HPDE6-E6E7 (cell line): ENCODE measurements around the gene GRIK3.

Source experiments
- DNase-seq: peaks from one replicate; pipeline ENCODE4 v3.0.0; 2011; ENCODE audit warnings: missing footprints; ENCODE audit errors: extremely low spot score

GRIK3 gene

DNA sequence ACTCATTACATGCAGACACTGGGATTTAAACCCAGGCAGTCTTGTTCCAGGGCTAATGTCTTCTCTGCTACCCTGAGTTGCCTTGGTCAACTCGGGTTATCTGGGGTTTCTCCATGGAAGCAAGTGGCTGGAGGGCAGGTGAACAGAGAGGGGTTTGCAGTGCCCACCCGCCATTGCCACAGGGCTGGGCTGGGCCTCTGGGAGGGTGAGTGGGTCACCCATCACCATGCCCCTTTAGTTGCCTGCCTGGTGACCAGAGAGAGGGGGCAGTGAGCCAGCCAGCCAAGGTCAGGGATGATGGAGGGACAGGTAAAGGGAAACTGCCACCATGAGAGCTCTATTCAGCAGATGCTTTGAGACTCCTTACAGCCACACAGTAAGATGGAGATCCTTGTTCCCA is 53.2 kb downstream of the GRIK3 start:
- DNase-seq: no peak

DNA sequence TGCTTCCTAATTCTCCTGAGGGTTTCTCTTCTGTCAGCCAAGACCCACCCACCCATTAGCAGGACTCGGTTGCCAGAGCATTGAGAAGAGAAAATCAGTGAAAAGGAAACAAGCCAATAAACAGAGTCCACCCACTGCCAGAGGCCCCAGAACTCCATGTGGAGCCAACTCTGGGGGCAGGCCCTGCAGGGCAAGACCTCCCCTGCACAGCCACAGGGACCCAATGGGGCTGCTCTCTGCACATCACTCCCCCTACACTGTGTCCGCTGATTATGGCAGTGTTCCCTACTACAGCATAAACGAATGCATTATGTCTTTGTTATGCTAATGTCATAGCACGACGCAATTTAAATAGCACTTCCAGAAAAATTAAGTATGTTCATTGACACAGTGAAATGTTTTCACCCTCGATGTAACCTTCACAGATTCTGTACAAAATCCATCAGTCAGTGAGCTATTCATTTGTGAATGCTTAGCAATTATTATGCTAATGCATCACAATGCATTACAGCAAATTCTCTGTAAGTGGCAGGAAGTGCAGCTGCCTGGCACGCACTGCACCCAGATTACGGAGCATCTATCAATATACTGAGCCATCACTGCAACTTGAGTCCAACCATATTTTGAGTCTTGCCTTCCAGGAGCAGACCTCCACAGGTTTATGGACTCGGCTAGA is 56.4 kb downstream of the GRIK3 start:
- DNase-seq: no peak

DNA sequence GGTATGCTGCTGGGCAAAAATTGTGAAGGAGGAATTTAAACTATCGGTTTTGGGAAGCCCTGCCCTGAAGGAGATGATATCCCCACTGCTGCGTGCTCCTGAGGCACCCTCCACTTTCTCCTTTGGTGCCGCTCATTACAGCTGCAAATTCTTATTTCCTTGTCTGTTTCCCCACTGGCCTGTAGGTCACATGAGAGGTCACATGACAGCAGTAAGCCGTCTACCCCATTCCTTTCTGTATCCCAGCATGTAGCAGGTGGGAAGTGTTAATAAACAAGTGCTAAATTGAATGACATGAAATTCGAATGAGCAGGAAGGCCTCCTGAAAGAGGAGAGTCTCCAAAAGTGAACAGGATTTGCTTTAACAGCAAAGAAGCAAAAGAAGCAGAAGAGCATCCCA is 58.7 kb downstream of the GRIK3 start:
- DNase-seq: no peak

DNA sequence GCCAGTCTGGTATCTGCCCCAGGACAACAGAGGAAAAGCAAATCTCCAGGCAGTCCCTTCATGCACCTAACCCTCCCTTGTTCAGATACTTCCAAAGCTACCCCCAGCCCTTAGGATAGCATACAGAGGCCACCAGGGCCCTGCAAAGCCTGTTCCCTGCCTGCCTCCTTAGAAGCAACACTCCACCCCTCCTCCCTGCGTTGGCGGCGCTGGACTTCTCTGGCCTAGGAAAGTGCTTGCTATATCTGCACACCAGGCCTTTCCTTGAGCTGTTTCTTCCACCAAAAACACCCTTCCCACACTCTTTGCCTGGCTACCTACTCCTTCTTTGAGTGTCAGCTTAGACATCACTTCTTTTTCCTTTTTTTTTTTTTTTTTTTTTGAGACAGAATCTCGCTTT is 61.3 kb downstream of the GRIK3 start:
- DNase-seq: no peak

DNA sequence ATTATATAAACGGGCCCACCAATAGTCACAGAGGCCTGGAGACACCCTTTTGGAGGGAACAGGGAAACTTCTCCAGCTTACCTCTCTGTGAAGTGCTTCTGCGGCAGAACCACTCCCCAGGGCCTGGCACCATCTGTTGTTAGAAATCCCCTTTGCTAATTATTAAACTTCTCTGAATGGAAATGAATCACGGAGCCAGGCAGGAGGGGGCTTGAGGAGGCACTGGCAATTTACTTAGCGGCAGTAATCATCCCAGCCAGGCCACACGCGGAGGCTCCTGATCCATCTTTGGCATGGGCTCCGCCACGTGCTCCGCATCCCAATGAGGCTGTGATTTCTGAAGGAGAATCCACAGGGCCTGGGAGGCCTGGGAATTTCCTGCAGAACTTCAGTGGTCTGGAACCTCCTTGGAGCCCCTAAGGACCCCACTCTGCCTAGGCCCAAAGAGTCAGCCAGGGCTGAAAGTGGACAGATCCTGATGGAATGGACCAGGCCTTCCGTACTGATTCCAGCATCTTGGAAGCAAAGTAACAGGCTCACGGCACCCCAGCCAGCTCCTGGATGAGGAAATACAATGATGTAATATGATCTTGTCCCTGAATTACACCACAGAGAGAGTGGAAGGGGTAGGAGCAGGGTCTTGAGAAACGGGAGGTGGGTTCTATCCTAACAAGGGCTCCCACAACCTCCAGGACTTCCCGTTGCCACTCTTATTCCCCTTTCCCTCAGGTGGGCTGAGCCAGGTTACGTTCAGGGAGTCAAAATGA is 62.3 kb downstream of the GRIK3 start:
- no peak for DNase-seq

DNA sequence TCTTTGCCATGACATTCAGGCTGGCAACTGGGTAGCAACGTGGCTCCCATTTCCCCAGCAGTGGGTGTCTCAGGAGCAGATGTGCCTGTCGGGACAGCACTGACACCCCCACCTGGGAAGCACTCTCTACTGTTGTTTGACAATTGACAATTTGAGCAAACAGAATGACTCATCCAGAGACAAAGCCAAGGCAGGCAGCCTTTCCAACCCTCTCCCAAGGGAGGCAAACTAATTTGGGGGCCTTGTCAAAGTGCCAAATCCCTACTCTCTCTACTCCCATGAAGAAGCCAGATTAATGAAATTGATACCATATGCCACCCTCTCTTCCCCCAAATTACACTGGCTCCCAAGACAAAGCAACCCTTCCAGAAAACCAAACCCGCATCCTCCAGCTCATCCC is 65.6 kb downstream of the GRIK3 start:
- no peak for DNase-seq

DNA sequence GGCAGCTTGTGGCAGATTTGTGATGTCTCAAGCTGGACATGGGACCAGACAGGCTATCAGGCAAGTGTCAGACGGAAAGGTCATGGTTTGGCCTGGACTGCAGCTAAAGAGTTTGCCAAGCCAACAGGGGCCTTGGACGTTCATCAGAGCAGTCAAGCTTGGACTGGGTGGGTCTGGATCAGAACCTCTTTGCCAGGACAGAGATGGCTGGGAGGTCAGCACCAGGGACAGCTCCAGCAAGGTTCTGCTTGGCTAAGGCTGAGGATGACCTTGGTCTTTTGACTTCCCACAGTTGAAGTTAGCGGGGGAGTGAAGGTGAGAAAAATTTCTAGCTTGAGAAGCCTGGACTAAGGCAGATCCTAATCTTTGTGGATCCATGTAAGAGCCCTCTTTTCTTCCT is 68.1 kb downstream of the GRIK3 start:
- no peak for DNase-seq

DNA sequence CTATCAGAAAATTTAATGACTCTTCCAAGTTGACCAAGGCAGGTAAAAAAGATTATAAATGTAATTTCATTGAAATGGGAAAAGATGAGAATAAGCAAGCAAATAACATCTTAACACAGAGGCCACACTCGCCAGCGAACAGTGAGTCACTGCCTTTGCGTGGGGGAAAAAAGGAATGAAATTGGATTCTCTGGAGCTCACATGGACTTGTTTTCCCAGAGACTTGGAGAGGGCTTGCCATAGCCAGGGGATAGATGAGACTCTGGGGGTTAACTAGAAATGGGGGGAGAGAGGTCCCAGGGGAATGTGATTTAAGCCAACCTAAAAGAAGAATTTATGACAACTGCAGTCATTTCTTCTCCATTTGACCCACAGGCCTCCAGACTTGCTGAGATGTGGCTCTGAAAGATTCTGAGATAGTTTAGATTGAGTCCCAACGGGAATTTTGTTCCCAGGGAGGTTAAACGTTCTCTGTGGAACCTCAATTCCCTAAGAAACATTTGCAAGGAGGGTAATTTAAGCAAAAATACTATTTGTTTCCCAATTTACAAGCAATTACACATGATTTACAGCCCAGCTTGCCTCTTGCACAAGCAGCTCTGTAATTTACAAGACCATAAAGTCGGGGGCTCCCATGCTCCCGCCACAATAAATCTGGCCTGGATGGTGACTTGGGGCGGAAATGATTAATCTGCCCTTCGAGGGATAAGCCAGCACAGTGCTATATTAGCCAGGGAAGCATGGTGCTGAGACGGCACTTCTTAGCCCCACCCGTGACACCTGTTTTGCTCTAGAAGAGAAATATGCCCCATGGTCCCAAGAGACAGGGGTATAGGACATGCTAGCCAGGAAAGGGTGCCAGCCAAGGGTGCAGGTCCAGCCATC is 68.8 kb downstream of the GRIK3 start:
- no peak for DNase-seq

DNA sequence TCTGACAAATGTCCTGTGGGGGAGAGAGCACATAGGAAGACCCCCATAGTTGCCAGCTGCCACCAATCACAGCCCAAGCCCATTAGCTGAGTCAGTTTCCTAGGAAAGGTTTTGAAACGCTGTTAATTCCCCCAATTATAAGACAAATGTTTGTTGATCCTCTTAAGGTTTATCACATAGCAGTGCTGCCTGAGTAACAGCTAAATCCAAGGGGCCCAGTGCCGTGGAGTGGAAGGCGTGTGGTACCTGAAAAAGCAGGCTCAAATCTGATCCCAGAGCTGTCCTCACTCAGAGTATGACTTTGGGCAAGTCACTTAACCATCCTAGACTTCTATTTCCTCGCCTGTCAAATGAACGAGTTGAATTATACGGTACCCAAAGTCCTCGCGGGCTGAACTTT is 69.5 kb downstream of the GRIK3 start:
- DNase-seq: no peak

DNA sequence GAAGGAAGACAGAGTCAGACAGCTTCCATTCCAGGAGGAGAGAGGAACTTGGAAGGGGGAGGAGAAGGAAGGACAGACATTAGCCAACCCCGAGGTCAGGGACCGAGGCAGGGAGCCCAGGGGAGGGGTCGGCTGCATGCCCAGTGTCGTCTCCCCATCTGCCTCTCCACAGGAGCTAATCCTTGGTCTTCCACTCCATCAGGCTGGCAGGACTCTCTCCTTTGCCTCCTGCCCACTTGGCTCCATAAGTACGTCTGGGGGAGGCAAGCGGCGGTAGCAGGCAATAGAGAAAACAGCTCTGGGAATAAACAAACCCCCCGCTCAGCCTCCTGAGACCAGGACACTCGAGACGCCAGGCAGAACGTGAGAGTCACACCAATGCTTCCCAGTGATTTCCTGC is 71.3 kb downstream of the GRIK3 start:
- no peak for DNase-seq

DNA sequence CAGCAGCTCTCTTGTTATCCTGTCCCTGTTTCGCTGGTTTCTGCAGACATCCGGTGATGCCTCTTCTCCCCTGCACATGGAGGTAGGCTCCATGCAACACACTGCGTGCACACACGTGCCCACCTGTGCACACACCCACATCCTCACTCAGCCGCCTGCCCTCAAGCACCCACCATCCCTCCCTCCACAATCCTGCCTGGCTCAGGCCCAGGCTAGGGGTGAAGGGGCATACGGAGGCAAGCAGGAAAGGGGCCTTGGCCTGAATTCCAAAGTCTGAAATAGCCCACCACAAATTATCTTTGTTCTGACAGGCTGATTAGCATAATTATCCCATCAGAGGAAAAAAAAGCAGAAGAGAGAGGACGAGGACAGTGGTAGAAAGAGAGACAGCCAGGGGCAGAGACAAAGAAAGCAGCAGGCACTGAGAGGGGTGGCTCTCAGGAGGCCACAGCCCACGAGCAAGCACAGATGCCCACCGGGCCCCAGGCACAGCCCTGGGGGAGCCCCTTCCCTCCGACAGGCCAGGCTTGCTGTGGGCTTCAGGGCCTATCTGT is 73.2 kb downstream of the GRIK3 start:
- DNase-seq: no peak

DNA sequence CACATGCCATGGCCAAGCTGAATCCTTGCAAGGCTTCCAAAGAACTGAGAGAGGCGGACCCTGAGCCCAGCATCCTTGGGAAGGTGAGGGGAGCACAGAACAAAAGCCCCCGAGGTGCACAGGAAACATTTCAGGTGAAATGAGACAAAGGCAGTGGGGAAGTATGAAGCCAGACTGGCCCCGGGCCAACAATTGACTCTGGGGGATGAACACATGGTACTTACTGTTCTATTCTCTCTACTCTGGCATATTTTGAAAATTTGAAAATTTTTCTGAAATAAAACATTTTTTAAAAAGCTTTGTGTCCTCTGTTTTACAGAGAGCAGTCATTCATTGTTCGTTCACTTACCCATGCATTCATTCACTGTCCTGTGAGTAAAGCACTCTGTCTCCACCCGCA is 77.7 kb downstream of the GRIK3 start:
- no peak for DNase-seq

DNA sequence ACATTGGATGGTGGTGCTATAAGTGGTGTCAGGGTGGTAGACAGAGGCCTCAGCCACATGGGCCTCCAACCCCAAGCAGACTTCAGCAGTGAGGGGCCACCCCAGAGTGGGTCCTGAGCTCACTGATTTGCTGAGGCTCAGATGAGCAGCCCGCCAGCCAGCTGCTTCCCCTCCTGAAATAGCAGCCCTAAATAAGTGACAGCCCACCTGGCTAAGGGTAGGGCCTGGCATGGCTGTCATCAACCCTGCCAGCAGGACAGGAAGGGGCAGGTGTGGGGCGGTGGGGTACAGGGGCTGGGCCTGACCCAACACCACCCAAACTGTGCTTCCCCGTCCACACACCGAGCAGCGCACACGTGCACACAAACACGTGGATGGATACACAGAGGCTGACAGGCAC is 79.3 kb downstream of the GRIK3 start:
- DNase-seq: no peak

DNA sequence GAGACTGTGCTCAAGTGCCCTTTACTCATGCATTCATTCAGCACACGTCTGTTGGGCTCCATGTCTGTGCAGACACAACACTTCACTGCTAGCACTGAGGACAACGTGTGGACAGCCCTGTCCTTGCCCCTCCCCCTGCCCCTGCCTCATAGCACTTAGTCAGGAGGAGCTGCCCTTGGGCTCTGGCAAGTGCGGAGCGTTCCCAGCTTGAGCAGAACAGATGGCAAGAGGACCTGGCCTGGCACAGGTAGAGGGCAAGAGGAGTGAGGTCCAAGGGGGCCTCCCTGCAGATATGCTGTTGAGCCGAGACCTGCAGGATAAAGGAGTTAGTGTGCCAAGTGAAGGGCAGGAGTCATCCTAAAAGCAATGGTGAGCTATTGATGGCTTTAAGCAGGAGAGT is 81.3 kb downstream of the GRIK3 start:
- no peak for DNase-seq

DNA sequence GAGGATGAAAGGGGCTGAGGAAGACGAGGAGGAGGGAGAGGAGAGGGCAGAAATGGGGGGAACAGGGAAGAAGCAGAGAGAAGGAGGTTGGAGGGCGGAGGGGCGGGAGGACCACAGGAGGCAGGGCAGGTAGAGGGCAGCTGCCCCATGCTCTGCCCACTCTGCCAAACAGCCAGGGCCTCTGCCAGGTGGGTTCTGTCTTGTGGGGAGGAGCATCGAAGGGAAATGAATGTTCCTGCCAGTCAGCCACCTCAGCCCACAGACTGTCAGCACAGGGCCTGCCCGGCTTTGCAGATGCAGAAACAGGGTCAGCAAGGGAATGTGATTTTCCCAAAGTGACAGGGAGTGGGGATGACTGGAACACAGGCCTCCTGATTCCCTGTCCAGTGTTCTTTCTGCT is 82.6 kb downstream of the GRIK3 start:
- no peak for DNase-seq

DNA sequence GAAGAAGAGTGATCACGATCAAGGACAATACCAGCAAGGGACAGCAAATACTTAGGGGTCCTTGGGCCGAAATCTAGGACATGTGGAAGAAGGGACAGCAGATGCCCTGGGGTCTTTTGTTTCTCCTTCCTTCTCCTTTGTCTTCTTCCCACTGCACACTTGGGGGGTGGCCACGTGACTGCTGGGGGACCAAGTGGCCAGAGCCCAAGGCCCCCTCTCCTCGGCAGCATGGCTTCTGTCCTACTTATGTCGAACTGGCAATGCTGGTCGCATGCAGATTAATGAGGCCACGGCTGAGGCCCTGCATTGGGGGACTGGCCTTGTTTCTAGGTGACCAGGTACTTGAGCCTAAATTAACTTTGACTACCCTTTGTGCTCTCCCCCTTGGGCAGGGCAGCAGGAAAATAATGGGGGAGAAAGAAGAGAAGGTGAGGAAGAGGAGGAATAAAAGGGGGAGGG is 83.0 kb downstream of the GRIK3 start:
- no peak for DNase-seq

DNA sequence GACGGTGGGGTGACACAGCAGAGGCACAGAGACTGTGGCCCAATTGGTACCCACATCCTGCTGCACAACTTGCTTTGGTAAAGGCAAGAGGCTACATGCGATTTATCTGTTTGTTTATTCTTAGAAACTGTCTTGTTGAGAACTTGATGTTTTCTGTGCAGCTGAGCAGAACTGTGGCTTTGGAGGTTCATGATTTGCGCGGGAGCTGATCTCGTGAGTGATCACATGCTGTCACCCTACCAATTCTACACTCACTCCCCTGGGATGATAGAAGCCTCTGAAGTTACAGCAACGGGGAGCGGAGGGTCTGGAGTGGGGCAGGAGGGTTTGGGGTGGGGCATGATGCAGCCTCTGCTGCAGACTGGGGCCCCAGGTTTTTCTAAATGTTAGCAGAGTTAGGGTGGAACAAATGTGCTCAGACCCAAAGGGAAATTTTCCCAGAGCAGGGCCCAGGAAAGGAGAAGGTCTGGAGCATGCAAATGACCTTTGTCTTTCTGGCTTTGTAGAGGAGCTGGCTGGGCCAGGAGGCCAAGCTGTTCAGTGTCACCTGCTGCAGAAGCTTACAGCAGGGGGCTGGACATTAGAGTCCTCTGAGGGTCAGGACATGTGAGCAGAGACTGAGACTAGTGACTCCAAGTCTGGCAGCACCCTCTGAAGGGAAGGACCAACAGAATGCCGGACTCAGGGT is 83.6 kb downstream of the GRIK3 start:
- no peak for DNase-seq

DNA sequence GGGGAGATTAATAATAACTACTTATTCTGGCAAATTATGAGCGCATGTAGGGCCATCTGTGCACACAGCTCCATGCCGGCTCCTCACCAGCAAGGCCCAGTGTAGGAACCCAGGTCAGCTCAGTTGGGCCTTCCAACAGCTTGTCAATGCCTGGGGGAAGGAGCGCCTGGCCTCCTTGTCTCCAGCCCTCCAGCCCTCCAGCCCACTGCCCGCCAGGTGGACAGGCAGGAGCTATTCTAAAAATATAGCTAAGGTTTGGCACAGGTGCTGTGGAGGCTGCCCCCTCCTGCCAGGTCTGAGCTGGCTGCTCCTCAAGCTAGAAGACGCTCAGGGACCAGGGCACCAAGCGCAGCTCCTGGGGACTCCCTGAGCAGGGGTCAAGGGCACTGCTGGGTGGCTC is 85.7 kb downstream of the GRIK3 start:
- no peak for DNase-seq

DNA sequence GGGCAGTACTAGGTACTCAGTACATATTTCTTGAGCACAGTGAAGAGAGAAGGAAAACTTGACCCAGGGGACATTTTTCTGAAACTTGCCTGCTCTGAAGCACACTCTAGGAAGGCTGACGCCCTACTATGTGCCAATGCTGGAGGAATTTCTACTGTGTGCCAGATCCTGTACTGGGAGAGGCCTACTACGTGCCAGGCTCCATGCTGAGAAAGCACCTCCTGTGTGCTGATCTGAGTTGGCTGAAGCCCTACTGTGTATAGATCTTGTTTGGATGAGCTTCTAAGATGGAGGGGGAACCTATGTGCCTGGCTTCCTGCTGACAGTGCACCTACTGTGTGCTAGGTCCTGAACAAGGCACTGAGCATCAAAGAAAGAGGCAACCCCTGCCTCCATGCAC is 86.2 kb downstream of the GRIK3 start:
- no peak for DNase-seq

DNA sequence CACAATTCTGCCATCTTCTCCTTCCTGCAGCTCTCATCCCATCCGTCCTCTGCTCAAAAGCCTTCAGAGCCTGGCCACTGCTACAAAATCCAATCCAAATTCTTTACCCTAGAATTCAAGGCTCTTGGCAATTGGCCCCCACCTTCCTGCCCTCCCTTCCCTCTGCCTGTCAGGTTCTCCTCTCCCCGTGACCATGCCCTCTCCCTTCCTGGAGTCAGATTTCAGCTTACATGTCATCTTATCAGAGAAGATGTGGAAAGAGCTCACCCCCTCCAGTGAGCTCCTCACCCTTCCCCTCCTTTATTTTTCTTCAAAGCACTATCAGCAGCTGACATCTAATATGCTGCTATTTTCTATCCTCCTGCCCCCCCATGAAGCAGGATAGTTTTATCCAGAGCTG is 86.9 kb downstream of the GRIK3 start:
- DNase-seq: no peak

DNA sequence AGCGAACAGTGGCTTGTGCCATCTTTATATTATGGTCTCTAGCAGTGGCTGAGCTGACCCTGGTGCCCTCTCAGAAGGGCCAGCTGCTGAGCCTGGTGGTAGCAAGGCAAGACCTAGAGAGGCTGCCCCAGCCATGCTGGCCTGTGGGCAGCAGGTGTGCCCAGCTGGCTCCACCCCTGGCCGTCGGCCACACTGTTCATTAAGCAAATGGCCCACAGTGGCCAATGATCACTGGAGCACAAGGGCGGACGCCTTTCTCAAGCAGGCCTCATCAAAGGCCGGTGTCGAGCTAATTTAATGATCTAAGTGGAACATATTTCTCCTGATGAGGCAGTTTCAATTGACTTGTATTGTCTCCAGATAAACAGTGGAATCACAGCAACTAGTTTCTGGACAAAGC is 89.4 kb downstream of the GRIK3 start:
- DNase-seq: no peak

DNA sequence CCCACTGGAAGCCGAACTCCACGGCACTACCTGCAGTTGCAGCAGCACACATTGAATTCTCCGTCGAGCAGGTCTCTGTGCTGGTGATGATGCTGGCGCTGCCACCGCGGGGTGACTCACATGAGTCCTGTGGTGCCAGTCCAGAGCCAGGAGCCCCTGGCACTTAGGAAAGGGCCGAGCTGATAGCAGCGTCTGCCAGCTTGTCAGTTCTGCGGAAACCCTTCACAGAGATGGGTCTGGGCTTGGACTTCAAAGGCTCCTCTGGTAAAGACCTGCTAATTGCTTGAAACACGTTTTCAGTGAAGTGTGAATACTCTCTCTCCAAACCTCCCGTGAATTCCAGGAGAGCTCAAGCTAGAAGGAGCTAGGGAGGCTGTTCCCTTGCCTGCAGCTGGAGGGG is 92.2 kb downstream of the GRIK3 start:
- DNase-seq: no peak
